ENCODE measurements around the gene SMYD4. TPM values are rescaled to one million over a fixed set of nuclear protein-coding genes. Genes with fewer than 3 reads are reported as not detected.
A peak's percentile ranks its signal among the peaks of the same experiment; 100 is the strongest.
"Not testable (repeated sequence)": the region's sequence is repeated elsewhere in the genome, so short reads cannot be mapped to it uniquely, and the experiment has no call there.

Gene SMYD4
- total RNA-seq, 6 experiments from 2014 or later = 6.3 to 10.3 (median 8.7) TPM

DNA sequence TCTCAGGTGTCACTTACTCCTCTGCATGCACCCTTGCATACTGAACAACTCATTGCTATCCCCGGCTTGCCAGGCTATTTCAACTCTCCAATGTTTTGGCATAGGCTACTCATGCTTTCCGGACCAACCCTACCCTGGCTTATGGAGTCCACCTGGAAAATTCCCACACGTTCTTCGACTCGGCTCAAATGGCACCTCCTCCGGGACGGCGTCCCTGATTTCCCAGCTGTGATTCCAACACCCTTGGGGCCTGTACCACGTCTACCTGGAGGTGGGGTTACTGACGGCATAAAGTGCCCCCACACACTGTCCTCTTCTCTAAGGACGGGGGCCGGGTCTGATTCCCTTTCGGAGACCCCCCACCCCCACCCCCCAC lies 498 bp downstream of the SMYD4 start:
- TF ChIP-seq, protein P1, sequence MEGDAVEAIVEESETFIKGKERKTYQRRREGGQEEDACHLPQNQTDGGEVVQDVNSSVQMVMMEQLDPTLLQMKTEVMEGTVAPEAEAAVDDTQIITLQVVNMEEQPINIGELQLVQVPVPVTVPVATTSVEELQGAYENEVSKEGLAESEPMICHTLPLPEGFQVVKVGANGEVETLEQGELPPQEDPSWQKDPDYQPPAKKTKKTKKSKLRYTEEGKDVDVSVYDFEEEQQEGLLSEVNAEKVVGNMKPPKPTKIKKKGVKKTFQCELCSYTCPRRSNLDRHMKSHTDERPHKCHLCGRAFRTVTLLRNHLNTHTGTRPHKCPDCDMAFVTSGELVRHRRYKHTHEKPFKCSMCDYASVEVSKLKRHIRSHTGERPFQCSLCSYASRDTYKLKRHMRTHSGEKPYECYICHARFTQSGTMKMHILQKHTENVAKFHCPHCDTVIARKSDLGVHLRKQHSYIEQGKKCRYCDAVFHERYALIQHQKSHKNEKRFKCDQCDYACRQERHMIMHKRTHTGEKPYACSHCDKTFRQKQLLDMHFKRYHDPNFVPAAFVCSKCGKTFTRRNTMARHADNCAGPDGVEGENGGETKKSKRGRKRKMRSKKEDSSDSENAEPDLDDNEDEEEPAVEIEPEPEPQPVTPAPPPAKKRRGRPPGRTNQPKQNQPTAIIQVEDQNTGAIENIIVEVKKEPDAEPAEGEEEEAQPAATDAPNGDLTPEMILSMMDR (IDR thresholded peaks at IDR 0.05) = no peak
- peak; percentile 1 for DNase-seq
- H3K4me1 Mint-ChIP-seq (ENCODE audit: low read depth) = peaks cover 26% of the 10 kb centered on the region
- peak overlapping the region; percentile 54 for H3K27ac Mint-ChIP-seq
- H3K27me3 Mint-ChIP-seq (ENCODE audit: insufficient read depth) = no peaks in the 10 kb centered on the region; the same call in 1 of the 2 replicates
- peak overlapping the region; percentile 97 for H3K4me3 Mint-ChIP-seq
- no peaks in the 10 kb centered on the region for H3K9me3 Mint-ChIP-seq
- peaks cover 10% of the 10 kb centered on the region for H3K36me3 Mint-ChIP-seq (ENCODE audit: low read depth)

DNA sequence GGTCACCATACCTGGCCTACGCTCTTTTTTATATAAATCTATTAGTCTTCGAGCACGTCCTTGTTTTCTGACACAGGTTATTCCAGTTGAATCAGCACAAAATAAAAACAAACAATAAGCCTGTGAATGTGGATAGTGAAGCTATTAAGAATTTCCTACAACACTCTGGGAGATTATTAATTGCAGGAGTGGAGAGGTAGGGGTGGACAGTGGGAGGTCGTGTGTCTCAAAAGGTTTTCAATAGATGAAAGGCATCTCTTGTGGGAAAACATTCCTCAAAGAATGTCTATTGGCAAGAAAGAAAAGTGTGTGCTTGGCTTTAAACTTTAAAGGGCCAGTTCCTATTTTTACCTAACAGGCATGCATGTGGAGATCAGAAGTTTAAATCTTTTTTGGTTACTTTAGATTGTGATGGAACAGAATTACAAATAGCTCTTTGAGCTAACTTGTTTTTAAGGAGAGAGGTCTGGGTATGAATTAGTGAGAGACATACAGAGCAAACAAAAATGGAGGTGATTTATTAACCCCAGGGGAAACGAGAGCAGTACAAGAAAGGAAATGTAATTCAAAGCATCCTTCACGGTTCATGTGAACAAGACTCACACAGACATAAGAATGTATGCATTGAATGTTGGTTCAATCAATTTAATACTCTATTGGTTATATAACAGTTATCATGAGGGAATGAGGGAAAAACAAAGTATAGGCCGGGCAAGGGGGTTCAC lies 9.0 kb downstream of the SMYD4 start:
- Mint-ChIP-seq H3K4me1 (ENCODE audit: low read depth) (no peaks in the 10 kb centered on the region), H3K9me3 (no peaks in the 10 kb centered on the region), H3K36me3 (ENCODE audit: low read depth) (peaks cover 6% of the 10 kb centered on the region), H3K4me3 (no peak overlapping the region), H3K27ac (no peak overlapping the region), H3K27me3 (ENCODE audit: insufficient read depth) (no peaks in the 10 kb centered on the region)
- no peak for DNase-seq
- TF ChIP-seq, protein P1 (IDR thresholded peaks at IDR 0.05) = no peak

DNA sequence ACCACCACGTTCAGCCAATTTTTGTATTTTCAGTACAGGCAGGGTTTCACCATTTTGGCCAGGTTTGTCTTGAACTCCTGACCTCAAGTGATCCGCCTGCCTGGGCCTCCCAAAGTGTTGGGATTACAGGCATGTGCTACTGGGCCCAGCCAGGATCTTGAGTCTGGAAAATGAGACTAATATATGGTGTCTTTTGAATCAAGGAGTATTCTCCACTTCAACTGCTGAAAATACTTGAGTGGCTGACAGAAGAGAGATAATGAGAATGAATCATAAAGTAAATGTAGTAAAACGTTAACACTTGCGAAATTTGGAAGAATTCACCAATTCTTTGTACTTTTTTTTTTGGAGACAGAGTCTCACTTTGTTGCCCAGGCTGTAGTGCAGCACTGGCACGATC lies 16.6 kb downstream of the SMYD4 start:
- Mint-ChIP-seq H3K27me3 (ENCODE audit: insufficient read depth) (no peaks in the 10 kb centered on the region; the same call in 1 of the 2 replicates), H3K36me3 (ENCODE audit: low read depth) (no peaks in the 10 kb centered on the region), H3K4me1 (ENCODE audit: low read depth) (0 out of 2 replicates have a peak, but pooled peaks cover 6% of the 10 kb centered on the region), H3K9me3 (no peaks in the 10 kb centered on the region), H3K4me3 (no peak overlapping the region), H3K27ac (no peak overlapping the region)
- TF ChIP-seq, protein P1 (IDR thresholded peaks at IDR 0.05) = no peak
- no peak for DNase-seq

DNA sequence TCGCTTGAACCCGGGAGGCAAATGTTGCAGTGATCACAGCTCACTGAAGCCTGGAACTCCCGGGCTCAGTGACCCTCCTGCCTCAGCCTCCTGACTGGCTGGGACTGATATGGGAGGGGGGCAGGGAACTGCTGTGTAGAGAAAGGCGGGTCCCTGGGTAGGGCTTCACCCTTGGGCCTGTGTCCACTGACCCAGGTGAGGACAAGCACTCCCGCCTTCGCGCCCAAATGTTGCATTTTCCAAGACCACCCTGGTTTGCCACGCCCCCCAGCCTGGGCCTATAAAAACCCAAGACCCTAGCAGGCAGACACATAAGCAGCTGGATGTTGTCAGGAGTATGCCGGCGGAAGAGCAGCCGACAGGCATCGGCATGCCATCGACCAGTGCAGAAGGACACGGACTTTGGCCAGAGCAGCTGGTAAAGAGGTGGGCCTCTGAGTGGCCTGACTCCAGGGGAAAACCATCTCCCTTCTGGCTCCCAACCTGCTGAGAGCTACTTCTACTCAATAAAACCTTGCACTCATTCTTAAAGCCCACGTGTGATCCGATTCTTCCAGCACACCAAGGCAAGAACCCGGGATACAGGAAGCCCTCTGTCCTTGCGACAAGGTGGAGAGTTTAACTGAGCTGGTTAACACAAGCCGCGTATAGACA lies 19.1 kb downstream of the SMYD4 start:
- 0 out of 2 replicates have a peak, but pooled peaks cover 6% of the 10 kb centered on the region for H3K4me1 Mint-ChIP-seq (ENCODE audit: low read depth)
- no peak overlapping the region for H3K27ac Mint-ChIP-seq
- H3K36me3 Mint-ChIP-seq (ENCODE audit: low read depth) = no peaks in the 10 kb centered on the region; the same call in 1 of the 2 replicates
- no peaks in the 10 kb centered on the region; the same call in 1 of the 2 replicates for H3K27me3 Mint-ChIP-seq (ENCODE audit: insufficient read depth)
- DNase-seq = no peak
- TF ChIP-seq, protein P1 (IDR thresholded peaks at IDR 0.05) = no peak
- no peak overlapping the region for H3K4me3 Mint-ChIP-seq
- no peaks in the 10 kb centered on the region for H3K9me3 Mint-ChIP-seq

DNA sequence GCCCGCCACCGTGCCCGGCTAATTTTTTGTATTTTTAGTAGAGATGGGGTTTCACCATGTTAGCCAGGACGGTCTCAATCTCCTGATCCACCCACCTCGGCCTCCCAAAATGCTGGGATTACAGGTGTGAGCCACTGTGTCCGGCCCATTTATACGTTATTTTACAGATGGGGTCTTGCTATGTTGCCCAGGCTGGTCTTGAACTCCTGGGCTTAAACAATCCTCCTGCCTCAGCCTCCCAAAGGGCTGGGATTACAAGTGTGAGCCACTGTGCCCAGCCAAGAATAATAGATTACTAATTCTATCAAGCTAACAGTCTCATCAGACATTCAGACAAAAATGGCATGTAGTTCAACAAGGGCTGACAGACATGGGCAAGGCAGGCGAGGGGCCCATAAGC lies 19.9 kb downstream of the SMYD4 start:
- not testable (repeated sequence) for H3K9me3 Mint-ChIP-seq; DNase-seq; H3K36me3 Mint-ChIP-seq (ENCODE audit: low read depth); H3K4me1 Mint-ChIP-seq (ENCODE audit: low read depth); H3K27ac Mint-ChIP-seq; H3K27me3 Mint-ChIP-seq (ENCODE audit: insufficient read depth); H3K4me3 Mint-ChIP-seq

DNA sequence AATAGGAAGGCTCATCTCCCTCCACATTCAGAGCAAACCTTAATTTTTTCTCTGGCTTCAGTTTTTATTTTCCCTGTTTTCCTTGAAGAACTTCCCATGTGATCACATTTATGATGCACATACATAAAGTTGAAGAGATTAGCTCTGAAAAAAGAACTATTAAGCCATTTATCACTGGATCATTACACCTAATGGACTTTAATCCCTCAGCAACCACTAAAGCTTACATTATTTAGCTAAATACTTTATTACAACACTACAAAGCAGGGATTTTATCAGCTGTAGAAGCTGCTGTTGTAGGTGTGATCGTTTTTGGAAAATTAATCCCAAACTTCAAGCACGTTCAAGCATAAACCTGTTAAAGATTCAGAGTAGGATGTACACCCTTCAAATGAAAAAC lies 21.1 kb downstream of the SMYD4 start:
- no peak overlapping the region for H3K27ac Mint-ChIP-seq
- no peak for DNase-seq
- no peaks in the 10 kb centered on the region; the same call in 1 of the 2 replicates for H3K27me3 Mint-ChIP-seq (ENCODE audit: insufficient read depth)
- no peaks in the 10 kb centered on the region for H3K9me3 Mint-ChIP-seq
- TF ChIP-seq, protein P1 (IDR thresholded peaks at IDR 0.05) = no peak
- H3K36me3 Mint-ChIP-seq (ENCODE audit: low read depth) = peaks cover 4% of the 10 kb centered on the region; the same call in 1 of the 2 replicates
- H3K4me1 Mint-ChIP-seq (ENCODE audit: low read depth) = 0 out of 2 replicates have a peak, but pooled peaks cover 6% of the 10 kb centered on the region
- no peak overlapping the region for H3K4me3 Mint-ChIP-seq

All from HFFc6 (cell line).